Right cardiac atrium (tissue), 5 donors: Measurements from ENCODE around the gene UVRAG. TPM values are rescaled to one million over a fixed set of nuclear protein-coding genes. Genes with fewer than 3 reads are reported as not detected.

ENCODE experiments used
- ATAC-seq, 2 donors: fragments of 200-7000 bp; cut with Tn5 transposase; one replicate each; pipeline versions ENCODE4 v1.8.0 to v1.9.1; 2020; ENCODE audit warnings: moderate library complexity in 2 of 2, mild to moderate bottlenecking in 1 of 2
- DNase-seq, 3 donors: peaks; one replicate each; pipeline ENCODE4 v3.0.0-alpha.2; 2020
- H3K27ac ChIP-seq: one replicate; pipeline ENCODE4 v1.5.1; 2013; ENCODE audit warnings: mild to moderate bottlenecking, low read length, control low read depth, moderate library complexity
- H3K27me3 ChIP-seq: one replicate; pipeline ENCODE4 v1.6.1; 2013; ENCODE audit not compliant: control insufficient read depth, insufficient read depth
- H3K4me1 ChIP-seq: one replicate; pipeline ENCODE4 v1.6.1; 2013; ENCODE audit warnings: low read length; ENCODE audit not compliant: control insufficient read depth, insufficient read depth
- H3K4me3 ChIP-seq: one replicate; pipeline ENCODE4 v1.5.1; 2013; ENCODE audit warnings: low read length, control low read depth
- H3K9me3 ChIP-seq: one replicate; pipeline ENCODE4 v1.6.1; 2013; ENCODE audit warnings: low read length; ENCODE audit not compliant: control insufficient read depth
- WGBS: extraction: QIAGEN DNeasy Blood & Tissue Kit; methylation state at CpG from one replicate; pipeline ENCODE4 v1.1.7; 2013; 5-methylcytosine and 5-hydroxymethylcytosine counted together
- intact Hi-C, 4 donors: fragments of 100-400 bp; cut with DNase I; formaldehyde crosslinking; loops; one replicate each; pipeline versions ENCODE4 v1.11.0 to v1.14.0; 2022 to 2023
- polyA plus RNA-seq: library from polyadenylated mRNA; stranded (reverse); fragments of 200-250 nt; gene quantifications from one replicate; pipeline ENCODE4 v1.2.3, GENCODE V29; 2013
- total RNA-seq, 4 donors: library from RNA; stranded (reverse); fragmentation: NEBNext Ultra II Directional; extraction: Animal tissue kit (Norgen Biotek cat#: 25700); gene quantifications; one replicate each; pipeline ENCODE4 v1.2.1, GENCODE V29; 2021
- donor health status: healthy with polysubstance abuse.
- donor health status: DM: no; HTN: yes; CAD: no.
- donor health status: DM: no; HTN: no; CAD: no.
- donor health status: DM: no; HTN: yes; CAD: no; lungs with severe emphysema.
- donor health status: DM: yes; HTN: yes; CAD: no.

The UVRAG gene
- total and polyA plus RNA-seq, 5 donors: 5.5 to 18.5 (median 13.9) TPM

GRCh38 chr11:76141901-76142588, 327.0 kb downstream of the UVRAG start:
- DNase-seq: no peak
- WGBS: 93% methylated on average over 12 of the region's 12 CpGs

DNA sequence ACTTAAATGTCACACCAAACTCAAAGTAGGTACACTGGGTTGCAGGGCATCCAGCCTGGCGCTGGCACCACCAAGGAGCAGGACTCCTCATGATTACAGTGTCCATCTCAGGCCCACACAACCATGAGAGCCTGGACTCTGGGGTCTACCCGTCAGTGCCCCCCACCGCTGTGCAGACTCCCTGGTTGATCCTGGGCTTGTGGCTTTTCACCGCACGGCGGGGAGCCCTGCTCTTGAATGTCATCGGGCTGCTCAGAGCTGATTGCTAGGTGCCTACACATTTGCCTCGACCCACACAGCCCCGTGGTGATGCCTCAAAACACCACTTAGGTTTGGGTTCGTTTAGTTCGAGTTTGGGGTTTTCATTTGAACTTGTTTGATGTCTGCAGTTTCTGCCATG, 328.3 kb downstream of the UVRAG start:
- ATAC-seq (peak in 1 of 2 donors; percentile 24), DNase-seq (no peak)
- intact Hi-C loops: no loop called here
- Histone ChIP-seq H3K4me3 (no peak overlapping the region), H3K27me3 (no peaks in the 10 kb centered on the region), H3K27ac (no peak overlapping the region), H3K4me1 (no peaks in the 10 kb centered on the region), H3K9me3 (no peaks in the 10 kb centered on the region)
- 93% methylated on average over 11 of the region's 11 CpGs for WGBS

More at GRCh38 chr11:76141901-76142588, 327.0 kb downstream of the UVRAG start:
- no peak for ATAC-seq
- H3K27me3 ChIP-seq: no peaks in the 10 kb centered on the region
- no peak overlapping the region for H3K4me3 ChIP-seq
- H3K27ac ChIP-seq: no peak overlapping the region
- no peaks in the 10 kb centered on the region for H3K9me3 ChIP-seq
- no peaks in the 10 kb centered on the region for H3K4me1 ChIP-seq
- intact Hi-C loops: no loop called here

GRCh38 chr11:76147106-76147740, 332.2 kb downstream of the UVRAG start:
- no peaks in the 10 kb centered on the region for H3K27me3 ChIP-seq
- no peaks in the 10 kb centered on the region for H3K9me3 ChIP-seq
- ATAC-seq (peak in 1 of 2 donors; percentile 22), DNase-seq (no peak)
- intact Hi-C loops: no loop called here
- H3K4me1 ChIP-seq: peaks cover 3% of the 10 kb centered on the region
- no peak overlapping the region for H3K4me3 ChIP-seq
- no peak overlapping the region for H3K27ac ChIP-seq
- WGBS: 90% methylated on average over 14 of the region's 14 CpGs

DNA sequence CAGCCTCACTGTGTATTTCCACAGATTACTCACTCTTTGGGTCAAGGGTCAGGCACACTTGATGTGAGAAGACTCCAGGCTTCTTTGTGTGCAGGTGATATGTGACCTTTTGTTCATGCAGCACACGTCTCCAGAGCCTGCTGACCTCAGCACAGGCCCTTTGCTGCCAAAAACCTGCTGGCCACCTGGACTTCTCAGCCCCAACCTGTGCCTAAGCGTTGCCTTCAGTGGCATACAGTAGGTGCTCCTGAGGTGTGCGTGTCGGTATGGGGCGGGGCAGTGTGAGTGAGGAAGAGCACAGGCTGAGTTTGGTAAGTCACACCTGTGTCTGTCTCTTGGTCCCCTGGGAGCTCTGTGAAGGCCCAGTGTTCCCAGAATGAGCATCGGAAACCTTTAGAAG, 333.2 kb downstream of the UVRAG start:
- Histone ChIP-seq H3K4me1 (peaks cover 3% of the 10 kb centered on the region), H3K9me3 (no peaks in the 10 kb centered on the region), H3K27ac (no peak overlapping the region), H3K4me3 (no peak overlapping the region), H3K27me3 (no peaks in the 10 kb centered on the region)
- DNase-seq (no peak), ATAC-seq (no peak)
- WGBS: 93% methylated on average over 6 of the region's 6 CpGs
- intact Hi-C loops: no loop called here

GRCh38 chr11:76148941-76149613, 334.1 kb downstream of the UVRAG start:
- intact Hi-C loops: no loop called here
- 83% methylated on average over 17 of the region's 17 CpGs for WGBS
- no peaks in the 10 kb centered on the region for H3K9me3 ChIP-seq
- ATAC-seq: peak in 1 of 2 donors; percentile 71
- H3K4me3 ChIP-seq: no peak overlapping the region
- DNase-seq: no peak
- peaks cover 3% of the 10 kb centered on the region for H3K4me1 ChIP-seq
- no peak overlapping the region for H3K27ac ChIP-seq
- no peaks in the 10 kb centered on the region for H3K27me3 ChIP-seq

DNA sequence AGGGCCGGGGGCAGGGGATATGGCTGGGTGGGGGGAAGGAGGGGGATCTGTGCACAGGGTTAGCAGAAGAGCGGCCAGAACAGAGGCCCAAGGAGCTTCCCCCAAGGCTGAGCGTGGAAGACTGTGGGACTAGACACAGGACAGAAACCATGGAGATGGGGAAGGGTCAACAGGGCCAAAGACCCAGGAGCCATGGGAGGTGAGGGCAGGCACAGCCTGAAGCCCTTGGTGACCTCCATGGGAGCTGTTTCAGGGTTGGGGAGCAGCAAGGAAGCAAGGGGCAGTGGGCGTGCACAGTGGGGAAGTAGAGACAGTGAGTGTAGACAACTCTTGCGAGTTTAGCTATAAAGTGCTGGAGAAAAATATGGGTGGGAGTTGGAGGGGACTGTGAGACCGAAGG, 334.7 kb downstream of the UVRAG start:
- Histone ChIP-seq H3K27me3 (no peaks in the 10 kb centered on the region), H3K4me3 (no peak overlapping the region), H3K27ac (no peak overlapping the region), H3K4me1 (peaks cover 3% of the 10 kb centered on the region), H3K9me3 (no peaks in the 10 kb centered on the region)
- DNase-seq (no peak), ATAC-seq (no peak)
- intact Hi-C loops: loop anchor here in 3 of 4 donors (2.0 to 10.0 kb wide), 3 partner anchors 251 to 345 kb away; no protein-coding TSS in a partner anchor
- 90% methylated on average over 6 of the region's 6 CpGs for WGBS

DNA sequence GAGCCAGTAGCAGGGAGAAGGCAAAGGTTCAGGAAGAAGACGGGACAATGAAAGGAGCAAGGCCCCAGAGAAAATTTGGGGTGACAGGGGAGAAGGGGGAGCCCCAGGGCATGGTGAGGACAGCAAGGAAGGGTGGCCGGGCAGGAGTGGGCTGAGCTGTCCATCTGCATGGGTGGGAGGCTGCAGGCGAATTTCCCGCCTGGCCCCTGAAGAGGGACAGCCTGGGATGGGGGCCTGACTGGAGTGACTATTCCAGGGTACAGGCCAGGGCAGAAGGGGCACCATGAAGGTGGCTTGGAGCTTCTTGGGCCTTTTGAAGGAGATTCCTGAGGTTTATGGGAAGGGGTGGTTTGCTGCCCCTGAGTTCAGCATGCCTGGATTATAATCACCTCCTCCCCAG, 335.1 kb downstream of the UVRAG start:
- DNase-seq: no peak
- Histone ChIP-seq H3K9me3 (no peaks in the 10 kb centered on the region), H3K4me1 (peaks cover 3% of the 10 kb centered on the region), H3K27ac (no peak overlapping the region), H3K4me3 (no peak overlapping the region), H3K27me3 (no peaks in the 10 kb centered on the region)
- ATAC-seq: no peak
- WGBS: 99% methylated on average over 4 of the region's 4 CpGs
- intact Hi-C loops: loop anchor here in 3 of 4 donors (2.0 to 10.0 kb wide), 3 partner anchors 251 to 345 kb away; no protein-coding TSS in a partner anchor

GRCh38 chr11:76151556-76152085, 336.6 kb downstream of the UVRAG start:
- Histone ChIP-seq H3K9me3 (no peaks in the 10 kb centered on the region), H3K4me1 (peaks cover 3% of the 10 kb centered on the region), H3K4me3 (no peak overlapping the region), H3K27ac (no peak overlapping the region), H3K27me3 (no peaks in the 10 kb centered on the region)
- WGBS: 79% methylated on average over 5 of the region's 5 CpGs
- intact Hi-C loops: loop anchor here (2.0 to 10.0 kb wide), 4 partner anchors 253 to 347 kb away; no protein-coding TSS in a partner anchor
- ATAC-seq: peak in 1 of 2 donors; percentile 3
- no peak for DNase-seq

GRCh38 chr11:76152086-76152681, 337.2 kb downstream of the UVRAG start:
- Histone ChIP-seq H3K4me1 (peaks cover 3% of the 10 kb centered on the region), H3K4me3 (peak overlapping the region; percentile 39), H3K27ac (no peak overlapping the region), H3K27me3 (no peaks in the 10 kb centered on the region), H3K9me3 (no peaks in the 10 kb centered on the region)
- 12% methylated on average over 30 of the region's 30 CpGs for WGBS
- peak; percentile 91 to 97 (median 95) for DNase-seq
- intact Hi-C loops: loop anchor here (2.0 to 10.0 kb wide), 3 partner anchors 255 to 347 kb away; no protein-coding TSS in a partner anchor
- ATAC-seq: peak; percentile 85 to 86

DNA sequence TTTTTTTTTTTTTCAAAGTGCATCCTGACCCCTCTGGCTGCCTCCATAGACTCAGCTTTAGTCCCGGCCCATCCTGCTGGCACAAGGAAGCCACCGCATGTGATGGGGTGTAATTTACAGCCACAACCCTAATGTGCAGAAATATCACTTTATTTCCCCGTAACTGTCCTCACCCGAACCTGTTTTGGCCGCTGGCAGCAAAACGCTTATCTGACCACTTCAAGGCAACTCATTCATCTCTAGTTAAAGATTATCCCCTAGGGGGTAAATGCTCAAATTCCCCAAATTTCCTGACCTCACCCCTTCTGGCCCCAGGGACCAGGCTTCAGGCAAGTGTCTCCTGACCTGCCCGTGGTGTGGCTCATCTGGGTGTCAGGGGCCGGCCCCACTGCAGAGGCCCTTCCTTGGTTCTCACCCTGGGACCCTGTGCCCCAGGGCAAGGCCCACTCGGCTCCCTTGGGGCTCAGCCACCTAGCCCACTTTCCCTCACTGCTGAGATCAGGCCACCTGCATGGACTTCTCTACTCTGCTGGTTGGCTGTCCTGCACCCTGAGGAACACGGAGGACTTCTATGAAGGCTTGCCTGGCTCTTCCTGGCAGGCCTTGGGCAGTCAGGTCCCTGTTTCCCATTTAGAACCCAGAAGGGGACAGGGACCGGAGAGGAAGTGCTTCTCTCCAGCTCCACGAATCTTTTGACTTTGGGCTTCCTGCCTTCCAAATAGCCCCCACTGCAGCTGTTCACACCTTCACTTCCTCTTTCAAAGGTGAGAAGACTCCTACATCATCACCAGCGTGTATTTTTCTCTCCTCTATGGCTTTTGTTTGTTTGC, 337.9 kb downstream of the UVRAG start:
- DNase-seq: no peak
- H3K4me3 ChIP-seq: peak overlapping the region; percentile 39
- intact Hi-C loops: loop anchor here (2.0 to 10.0 kb wide), 3 partner anchors 256 to 348 kb away; no protein-coding TSS in a partner anchor
- ATAC-seq: peak in 1 of 2 donors; percentile 2
- no peaks in the 10 kb centered on the region for H3K27me3 ChIP-seq
- H3K27ac ChIP-seq: peak overlapping the region; percentile 15
- H3K9me3 ChIP-seq: no peaks in the 10 kb centered on the region
- H3K4me1 ChIP-seq: peaks cover 3% of the 10 kb centered on the region
- 55% methylated on average over 13 of the region's 13 CpGs for WGBS
